ENCODE data around the gene COL5A1. TPM values are rescaled to one million over a fixed set of nuclear protein-coding genes. Genes with fewer than 3 reads are reported as not detected.

The COL5A1 gene
- total RNA-seq, 4 donors from 2014 or later: 51.9 to 78.3 (median 62.4) TPM

GRCh38 chr9:134732392-134733110, 90.9 kb downstream of the COL5A1 start:
- Histone ChIP-seq H3K36me3 (peaks cover 0 to 63% (median 5%) of the 10 kb centered on the region in 3 donors), H3K4me3 (no peak overlapping the region), H3K27ac (peak overlapping the region in 2 of 4 donors; percentile 43 to 81), H3K4me1 (peaks cover 0 to 60% (median 18%) of the 10 kb centered on the region in 4 donors), H3K27me3 (no peaks in the 10 kb centered on the region), H3K9me3 (no peaks in the 10 kb centered on the region)
- DNase-seq (ENCODE audit: low spot score in 2 of 2): peak; percentile 33 to 53
- 71 to 78% methylated on average over 20 to 25 of the region's 26 CpGs for WGBS, 2 donors
- TF ChIP-seq EP300 (IDR thresholded peaks at IDR 0.05): peak in 1 of 2 donors; percentile 85
- no peak for TF ChIP-seq CTCF (IDR thresholded peaks at IDR 0.05)
- TF ChIP-seq POLR2A (IDR thresholded peaks at IDR 0.05): no peak

GRCh38 chr9:134733480-134734232, 92.1 kb downstream of the COL5A1 start:
- Histone ChIP-seq H3K4me3 (no peak overlapping the region), H3K9me3 (no peaks in the 10 kb centered on the region), H3K4me1 (peaks cover 0 to 60% (median 18%) of the 10 kb centered on the region in 4 donors), H3K27ac (peak overlapping the region in 2 of 4 donors; percentile 17 to 81), H3K36me3 (peaks cover 0 to 63% (median 5%) of the 10 kb centered on the region in 3 donors), H3K27me3 (no peaks in the 10 kb centered on the region)
- WGBS, 2 donors: 68 to 73% methylated on average over 14 to 15 of the region's 16 CpGs
- no peak for DNase-seq (ENCODE audit: low spot score in 2 of 2)
- TF ChIP-seq CTCF (IDR thresholded peaks at IDR 0.05) (no peak), POLR2A (IDR thresholded peaks at IDR 0.05) (no peak), EP300 (IDR thresholded peaks at IDR 0.05) (no peak)

GRCh38 chr9:134734270-134734669, 92.7 kb downstream of the COL5A1 start:
- H3K36me3 ChIP-seq: peaks cover 0 to 62% (median 5%) of the 10 kb centered on the region in 3 donors
- peak overlapping the region in 1 of 4 donors; percentile 81 for H3K27ac ChIP-seq
- TF ChIP-seq EP300 (IDR thresholded peaks at IDR 0.05) (peak in 1 of 2 donors; percentile 41), CTCF (IDR thresholded peaks at IDR 0.05) (no peak), POLR2A (IDR thresholded peaks at IDR 0.05) (no peak)
- H3K9me3 ChIP-seq: no peaks in the 10 kb centered on the region
- H3K4me1 ChIP-seq: peaks cover 0 to 62% (median 18%) of the 10 kb centered on the region in 4 donors
- 53 to 58% methylated on average over 4 to 8 of the region's 8 CpGs for WGBS, 2 donors
- DNase-seq (ENCODE audit: low spot score in 2 of 2): peak in 1 of 2 donors; percentile 68
- H3K4me3 ChIP-seq: no peak overlapping the region
- no peaks in the 10 kb centered on the region for H3K27me3 ChIP-seq

- Histone ChIP-seq H3K9me3 (no peaks in the 10 kb centered on the region), H3K27ac (peak overlapping the region in 2 of 4 donors; percentile 42 to 60)
- DNase-seq (ENCODE audit: low spot score in 2 of 2): peak; percentile 62 to 65
Measured at GRCh38 chr9:134735441-134736175, 94.0 kb downstream of the COL5A1 start.

More at GRCh38 chr9:134735441-134736175, 94.0 kb downstream of the COL5A1 start:
- H3K4me1 ChIP-seq: peaks cover 0 to 61% (median 18%) of the 10 kb centered on the region in 4 donors
- H3K4me3 ChIP-seq: no peak overlapping the region
- 53 to 59% methylated on average over 14 to 20 of the region's 20 CpGs for WGBS, 2 donors
- no peak for TF ChIP-seq CTCF (IDR thresholded peaks at IDR 0.05)
- TF ChIP-seq EP300 (IDR thresholded peaks at IDR 0.05): peak in 1 of 2 donors; percentile 52
- H3K36me3 ChIP-seq: peaks cover 0 to 67% (median 2%) of the 10 kb centered on the region in 3 donors
- no peaks in the 10 kb centered on the region for H3K27me3 ChIP-seq

Measured in tibial nerve (tissue), 4 donors.